ENCODE results near the gene ZNF888.
"Not testable (repeated sequence)": the region's sequence is repeated elsewhere in the genome, so short reads cannot be mapped to it uniquely, and the experiment has no call there.

Gene ZNF888

GRCh38 chr19:52923778-52924593, 758 bp upstream of the ZNF888 start:
- Histone ChIP-seq H3K27ac (ENCODE audit: poor library complexity, severe bottlenecking) (peak overlapping the region; percentile 81), H3K9me3 (ENCODE audit: severe bottlenecking) (no peaks in the 10 kb centered on the region), H3K4me3 (ENCODE audit: severe bottlenecking) (peak overlapping the region; percentile 61), H3K36me3 (ENCODE audit: low read depth) (peaks cover 7% of the 10 kb centered on the region), H3K27me3 (ENCODE audit: insufficient read depth, poor library complexity, severe bottlenecking) (no peaks in the 10 kb centered on the region), H3K4me1 (ENCODE audit: insufficient read depth, poor library complexity, severe bottlenecking) (peaks cover 15% of the 10 kb centered on the region)
- no peak for TF ChIP-seq CTCF (IDR thresholded peaks at IDR 0.05; ENCODE audit: poor library complexity, severe bottlenecking)
- DNase-seq (ENCODE audit: low spot score) (no peak), ATAC-seq (ENCODE audit: low read depth) (0 out of 3 replicates have a peak, but pooled peaks have one; percentile 4)

- no peak overlapping the region for H3K4me3 ChIP-seq (ENCODE audit: severe bottlenecking)
- TF ChIP-seq CTCF (IDR thresholded peaks at IDR 0.05; ENCODE audit: poor library complexity, severe bottlenecking): no peak
- no peak for DNase-seq (ENCODE audit: low spot score)
- H3K9me3 ChIP-seq (ENCODE audit: severe bottlenecking): no peaks in the 10 kb centered on the region
- H3K27ac ChIP-seq (ENCODE audit: poor library complexity, severe bottlenecking): no peak overlapping the region
- peaks cover 29% of the 10 kb centered on the region for H3K36me3 ChIP-seq (ENCODE audit: low read depth)
- no peaks in the 10 kb centered on the region for H3K27me3 ChIP-seq (ENCODE audit: insufficient read depth, poor library complexity, severe bottlenecking)
- no peak for ATAC-seq (ENCODE audit: low read depth)
- no peaks in the 10 kb centered on the region for H3K4me1 ChIP-seq (ENCODE audit: insufficient read depth, poor library complexity, severe bottlenecking)
These were observed 5.7 kb downstream of the ZNF888 start for GRCh38 chr19:52917531-52917930.

GRCh38 chr19:52910648-52911047, 12.6 kb downstream of the ZNF888 start:
- Histone ChIP-seq H3K36me3 (ENCODE audit: low read depth) (peaks cover 30% of the 10 kb centered on the region), H3K27me3 (ENCODE audit: insufficient read depth, poor library complexity, severe bottlenecking) (no peaks in the 10 kb centered on the region), H3K27ac (ENCODE audit: poor library complexity, severe bottlenecking) (no peak overlapping the region), H3K4me1 (ENCODE audit: insufficient read depth, poor library complexity, severe bottlenecking) (no peaks in the 10 kb centered on the region), H3K9me3 (ENCODE audit: severe bottlenecking) (no peaks in the 10 kb centered on the region), H3K4me3 (ENCODE audit: severe bottlenecking) (no peak overlapping the region)
- no peak for TF ChIP-seq CTCF (IDR thresholded peaks at IDR 0.05; ENCODE audit: poor library complexity, severe bottlenecking)
- ATAC-seq (ENCODE audit: low read depth) (no peak), DNase-seq (ENCODE audit: low spot score) (no peak)

- not testable (repeated sequence) for ATAC-seq (ENCODE audit: low read depth); H3K27me3 ChIP-seq (ENCODE audit: insufficient read depth, poor library complexity, severe bottlenecking); H3K27ac ChIP-seq (ENCODE audit: poor library complexity, severe bottlenecking); H3K4me1 ChIP-seq (ENCODE audit: insufficient read depth, poor library complexity, severe bottlenecking); H3K9me3 ChIP-seq (ENCODE audit: severe bottlenecking); DNase-seq (ENCODE audit: low spot score); H3K4me3 ChIP-seq (ENCODE audit: severe bottlenecking)
- H3K36me3 ChIP-seq (ENCODE audit: low read depth): peaks cover 16% of the 10 kb centered on the region
These were observed 19.0 kb downstream of the ZNF888 start for GRCh38 chr19:52904052-52904780.

- Histone ChIP-seq H3K4me1 (ENCODE audit: insufficient read depth, poor library complexity, severe bottlenecking) (no peaks in the 10 kb centered on the region), H3K9me3 (ENCODE audit: severe bottlenecking) (no peaks in the 10 kb centered on the region), H3K36me3 (ENCODE audit: low read depth) (peaks cover 4% of the 10 kb centered on the region; the same call in 1 of the 2 replicates), H3K27ac (ENCODE audit: poor library complexity, severe bottlenecking) (no peak overlapping the region), H3K4me3 (ENCODE audit: severe bottlenecking) (no peak overlapping the region), H3K27me3 (ENCODE audit: insufficient read depth, poor library complexity, severe bottlenecking) (no peaks in the 10 kb centered on the region)
- DNase-seq (ENCODE audit: low spot score): no peak
- no peak for TF ChIP-seq CTCF (IDR thresholded peaks at IDR 0.05; ENCODE audit: poor library complexity, severe bottlenecking)
- ATAC-seq (ENCODE audit: low read depth): no peak
These were observed 21.4 kb downstream of the ZNF888 start for GRCh38 chr19:52901842-52902241.

- not testable (repeated sequence) for H3K27me3 ChIP-seq (ENCODE audit: insufficient read depth, poor library complexity, severe bottlenecking); H3K36me3 ChIP-seq (ENCODE audit: low read depth); H3K9me3 ChIP-seq (ENCODE audit: severe bottlenecking); ATAC-seq (ENCODE audit: low read depth); H3K27ac ChIP-seq (ENCODE audit: poor library complexity, severe bottlenecking); H3K4me3 ChIP-seq (ENCODE audit: severe bottlenecking); DNase-seq (ENCODE audit: low spot score); H3K4me1 ChIP-seq (ENCODE audit: insufficient read depth, poor library complexity, severe bottlenecking)
These were observed 24.6 kb downstream of the ZNF888 start for GRCh38 chr19:52898596-52898995.

All from RWPE2 (cell line).